Endodermal cell (in vitro differentiated cells): ENCODE measurements around the gene SEH1L. TPM values are rescaled to one million over a fixed set of nuclear protein-coding genes. Genes with fewer than 3 reads are reported as not detected.

Experiments
- DNase-seq: peaks from one replicate; pipeline ENCODE4 v3.0.0-alpha.2; 2017
- H3K27ac ChIP-seq: 2 replicates; pipeline ENCODE4 v1.5.1; 2013; ENCODE audit warnings: mild to moderate bottlenecking, low read depth, low read length, moderate library complexity
- H3K27me3 ChIP-seq: 2 replicates; pipeline ENCODE4 v1.6.1; 2013; ENCODE audit warnings: mild to moderate bottlenecking, low read length, moderate library complexity; ENCODE audit not compliant: insufficient read depth, control insufficient read depth, poor library complexity, severe bottlenecking
- H3K36me3 ChIP-seq: 2 replicates; pipeline ENCODE4 v1.7.0; 2013; ENCODE audit warnings: mild to moderate bottlenecking, low read length, moderate library complexity; ENCODE audit not compliant: control insufficient read depth, insufficient read depth
- H3K4me1 ChIP-seq: one replicate; pipeline ENCODE4 v1.7.0; 2013; ENCODE audit warnings: low read length; ENCODE audit not compliant: control insufficient read depth, insufficient read depth
- H3K4me3 ChIP-seq: 2 replicates; pipeline ENCODE4 v1.5.1; 2013; ENCODE audit warnings: mild to moderate bottlenecking, low read length, moderate library complexity
- H3K9ac ChIP-seq: 2 replicates; pipeline ENCODE4 v1.6.1; 2013; ENCODE audit warnings: mild to moderate bottlenecking, low read length, moderate library complexity; ENCODE audit not compliant: poor library complexity, severe bottlenecking; ENCODE audit errors: extremely low read depth
- H3K9me3 ChIP-seq: 2 replicates; pipeline ENCODE4 v1.6.1; 2013; ENCODE audit warnings: mild to moderate bottlenecking, low read length, moderate library complexity; ENCODE audit not compliant: control insufficient read depth
- H3K27ac Mint-ChIP-seq: 2 replicates; pipeline ENCODE4 v1.8.0; 2020; ENCODE audit warnings: mixed read lengths
- H3K27me3 Mint-ChIP-seq: 2 replicates; pipeline ENCODE4 v1.8.0; 2021; ENCODE audit warnings: mild to moderate bottlenecking, mixed read lengths; ENCODE audit not compliant: insufficient read depth
- H3K36me3 Mint-ChIP-seq: 2 replicates; pipeline ENCODE4 v1.8.0; 2020; ENCODE audit warnings: low read depth, mixed read lengths
- H3K4me1 Mint-ChIP-seq: 2 replicates; pipeline ENCODE4 v1.8.0; 2020; ENCODE audit warnings: mixed read lengths
- H3K4me3 Mint-ChIP-seq: 2 replicates; pipeline ENCODE4 v1.8.0; 2020; ENCODE audit warnings: mild to moderate bottlenecking, moderate library complexity, mixed read lengths
- H3K9me3 Mint-ChIP-seq: 2 replicates; pipeline ENCODE4 v1.8.0; 2020; ENCODE audit warnings: mild to moderate bottlenecking, mixed read lengths
- WGBS, 2 experiments: methylation state at CpG; one replicate each; pipeline versions ENCODE4 v1.1.5 to v1.1.7; 2013; ENCODE audit warnings: missing lambda C conversion rate in 2 of 2, mixed read lengths in 1 of 2; ENCODE audit not compliant: insufficient coverage in 1 of 2, insufficient read length in 1 of 2; 5-methylcytosine and 5-hydroxymethylcytosine counted together
- total RNA-seq, 2 donors: library from RNA; stranded (reverse); fragmentation: NEBNext Ultra II Directional in 1 of 2; extraction: Animal tissue kit (Norgen Biotek cat#: 25700) in 1 of 2; gene quantifications; 2 replicates in 1 of 2; 3 replicates in 1 of 2; pipeline ENCODE4 v1.2.1, GENCODE V29; 2021
- TF ChIP-seq, protein P1 (sequence below): fragments of 200-600 bp; sonication (generic); conservative IDR thresholded peaks from 2 replicates; pipeline ENCODE4 v1.5.0; 2021; ENCODE audit warnings: antibody characterized with exemption, mild to moderate bottlenecking

Gene SEH1L
- total RNA-seq, 2 donors from 2014 or later = 58.4 to 63.0 TPM

DNA sequence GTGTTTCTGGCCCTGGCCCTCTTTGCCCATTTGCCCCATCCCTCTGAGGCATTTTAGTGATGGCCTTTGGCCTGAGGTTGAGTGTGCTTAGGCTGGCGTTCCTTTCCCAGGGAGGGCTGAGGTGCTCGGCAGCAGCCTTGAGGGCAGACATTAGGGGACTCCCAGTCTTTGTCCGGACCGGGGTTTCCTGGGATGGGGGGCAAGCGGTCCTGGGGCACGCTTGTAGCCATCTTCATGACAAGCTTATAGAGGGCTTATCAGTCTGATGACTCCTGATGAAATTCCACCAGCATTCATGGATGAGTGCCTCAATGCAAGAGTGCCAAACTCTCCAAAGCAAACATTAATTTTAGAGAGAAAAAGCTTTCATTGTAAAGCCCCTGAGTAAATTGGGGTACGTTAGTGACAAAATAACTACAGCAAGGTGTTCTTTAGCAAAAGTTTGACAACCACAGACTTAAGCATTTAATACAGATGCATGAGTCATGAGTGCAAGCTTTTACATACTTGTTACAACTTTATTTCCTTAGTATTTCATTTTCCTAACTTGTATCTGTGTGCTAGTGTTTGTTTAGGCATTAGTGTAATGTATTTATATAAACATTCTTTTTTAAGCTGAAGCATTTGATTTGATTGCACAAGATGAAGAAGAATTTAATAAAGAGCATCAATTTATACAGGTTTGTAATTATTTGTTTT, 89.0 kb downstream of the SEH1L start:
- Mint-ChIP-seq H3K4me3 (no peak overlapping the region), H3K27ac (no peak overlapping the region), H3K27me3 (no peaks in the 10 kb centered on the region), H3K36me3 (peaks cover 76% of the 10 kb centered on the region), H3K4me1 (no peaks in the 10 kb centered on the region), H3K9me3 (no peaks in the 10 kb centered on the region)
- TF ChIP-seq, protein P1, sequence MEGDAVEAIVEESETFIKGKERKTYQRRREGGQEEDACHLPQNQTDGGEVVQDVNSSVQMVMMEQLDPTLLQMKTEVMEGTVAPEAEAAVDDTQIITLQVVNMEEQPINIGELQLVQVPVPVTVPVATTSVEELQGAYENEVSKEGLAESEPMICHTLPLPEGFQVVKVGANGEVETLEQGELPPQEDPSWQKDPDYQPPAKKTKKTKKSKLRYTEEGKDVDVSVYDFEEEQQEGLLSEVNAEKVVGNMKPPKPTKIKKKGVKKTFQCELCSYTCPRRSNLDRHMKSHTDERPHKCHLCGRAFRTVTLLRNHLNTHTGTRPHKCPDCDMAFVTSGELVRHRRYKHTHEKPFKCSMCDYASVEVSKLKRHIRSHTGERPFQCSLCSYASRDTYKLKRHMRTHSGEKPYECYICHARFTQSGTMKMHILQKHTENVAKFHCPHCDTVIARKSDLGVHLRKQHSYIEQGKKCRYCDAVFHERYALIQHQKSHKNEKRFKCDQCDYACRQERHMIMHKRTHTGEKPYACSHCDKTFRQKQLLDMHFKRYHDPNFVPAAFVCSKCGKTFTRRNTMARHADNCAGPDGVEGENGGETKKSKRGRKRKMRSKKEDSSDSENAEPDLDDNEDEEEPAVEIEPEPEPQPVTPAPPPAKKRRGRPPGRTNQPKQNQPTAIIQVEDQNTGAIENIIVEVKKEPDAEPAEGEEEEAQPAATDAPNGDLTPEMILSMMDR = no peak
- no peaks in the 10 kb centered on the region for H3K27me3 ChIP-seq
- H3K27ac ChIP-seq = no peak overlapping the region
- WGBS, 2 experiments = 87 to 95% methylated on average over 3 to 7 of the region's 7 CpGs
- DNase-seq = no peak
- no peak overlapping the region for H3K9ac ChIP-seq
- peaks cover 89% of the 10 kb centered on the region for H3K36me3 ChIP-seq
- H3K9me3 ChIP-seq = peaks cover 3% of the 10 kb centered on the region
- H3K4me3 ChIP-seq = no peak overlapping the region
- H3K4me1 ChIP-seq = no peaks in the 10 kb centered on the region

Other genes starting within 250 kb of the SEH1L start
- gene CEP76, start 245.3 kb upstream of the SEH1L start, total RNA-seq = 10 to 100 TPM; 17.8 to 19.2 TPM
- 10 to 100 TPM; 65.5 to 70.2 TPM for gene PSMG2, start 245.0 kb upstream of the SEH1L start, total RNA-seq
- gene PTPN2, start 63.8 kb upstream of the SEH1L start, total RNA-seq = 10 to 100 TPM; 47.3 to 48.5 TPM
- 10 to 100 TPM; 26.4 to 35.6 TPM for gene CEP192, start 43.4 kb downstream of the SEH1L start, total RNA-seq